Uterus (tissue), 2 donors: Measurements from ENCODE around the gene EXOC4.

Source experiments
- CTCF ChIP-seq, 4 experiments: fragments of 200-600 bp in 2 of 4; fragments of 450-650 bp in 2 of 4; sonication (generic) in 2 of 4; IDR thresholded peaks; one replicate each; pipeline ENCODE4 v1.5.1; 2016 to 2019; ENCODE audit warnings: antibody characterized with exemption in 4 of 4, mild to moderate bottlenecking in 2 of 4, moderate library complexity in 1 of 4
- POLR2A ChIP-seq, 2 donors: fragments of 450-650 bp; IDR thresholded peaks; one replicate each; pipeline ENCODE4 v1.6.1; 2016; ENCODE audit warnings: antibody characterized with exemption in 2 of 2, mild to moderate bottlenecking in 1 of 2, moderate library complexity in 1 of 2

GRCh38 chr7:133845005-133845404 is 592.1 kb downstream of the EXOC4 start:
- TF ChIP-seq CTCF (IDR thresholded peaks at IDR 0.05) (no peak), POLR2A (IDR thresholded peaks at IDR 0.05) (no peak)
